HG02938 (cell line): ENCODE data around the gene MAT2A.
"Not testable (repeated sequence)": the region's sequence is repeated elsewhere in the genome, so short reads cannot be mapped to it uniquely, and the experiment has no call there.

Experiments
- ATAC-seq: cut with Tn5 transposase; IDR thresholded peaks from one replicate; pipeline ENCODE4 v1.9.1; 2021; ENCODE audit warnings: mild to moderate bottlenecking, moderate library complexity; ENCODE audit not compliant: unreplicated experiment

The MAT2A gene

DNA sequence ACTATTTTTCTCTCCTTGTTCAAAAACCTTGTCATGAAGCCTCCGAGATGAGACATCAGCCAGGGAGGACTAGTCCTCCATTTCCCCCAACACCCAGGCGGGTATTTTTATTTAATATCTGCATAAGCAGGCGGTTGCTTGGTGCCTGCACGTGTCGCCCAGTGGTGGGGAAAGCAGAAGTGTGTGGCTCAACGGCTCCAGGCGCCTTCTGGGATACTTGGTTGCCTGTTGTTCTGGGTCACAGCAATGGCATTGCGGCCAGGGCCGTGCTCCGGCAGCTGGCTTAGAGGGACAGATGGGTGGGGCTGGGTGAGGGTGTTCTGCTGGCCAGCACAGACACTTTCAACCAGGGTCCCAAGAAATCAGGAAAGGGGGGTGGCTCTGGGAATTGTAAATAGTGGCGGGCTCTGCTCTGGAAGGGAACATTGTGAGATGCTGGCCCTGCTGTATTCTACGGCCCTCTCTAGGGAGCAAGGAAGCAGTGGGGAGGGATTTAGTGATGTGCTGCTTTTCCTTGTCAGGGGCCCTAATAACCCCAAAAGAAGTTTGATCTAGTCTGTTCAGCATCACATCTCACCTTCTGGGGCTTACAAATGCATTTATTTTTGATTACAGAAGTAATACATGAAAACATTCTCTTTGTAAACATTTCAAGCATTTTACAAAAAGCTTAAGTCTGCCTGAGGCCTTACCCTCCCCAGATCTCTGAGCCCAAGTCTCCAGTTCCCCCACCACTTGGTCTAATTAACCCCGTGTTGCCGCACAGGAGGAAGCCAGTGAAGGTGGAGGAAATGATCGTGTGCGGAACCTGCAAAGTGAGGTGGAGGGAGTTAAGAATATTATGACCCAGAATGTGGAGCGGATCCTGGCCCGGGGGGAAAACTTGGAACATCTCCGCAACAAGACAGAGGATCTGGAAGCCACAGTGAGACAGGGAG, 39.5 kb downstream of the MAT2A start:
- ATAC-seq = peak; percentile 44

GRCh38 chr2:85579266-85579935, 40.4 kb downstream of the MAT2A start:
- no peak for ATAC-seq

GRCh38 chr2:85580206-85580605, 41.2 kb downstream of the MAT2A start:
- no peak for ATAC-seq

DNA sequence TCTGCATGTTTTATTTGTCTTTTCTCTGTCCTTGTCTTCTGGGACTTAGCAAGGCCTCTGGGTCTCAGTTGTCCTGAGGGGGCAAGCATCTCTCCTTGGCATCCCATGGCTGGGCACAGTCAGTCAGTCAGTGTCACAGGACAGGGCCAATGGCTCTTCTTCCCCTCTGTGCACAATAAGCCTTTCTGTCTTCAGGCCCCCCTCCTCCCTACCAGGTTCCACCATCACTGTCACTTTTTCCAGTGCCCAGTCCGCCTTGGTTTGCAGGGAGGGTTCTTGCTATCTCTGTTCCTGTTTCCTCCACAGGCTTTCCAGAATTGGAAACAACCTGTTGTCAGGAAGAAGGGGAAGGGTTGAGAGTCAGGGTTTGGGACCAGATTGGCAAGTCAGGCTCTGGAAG, 43.5 kb downstream of the MAT2A start:
- no peak for ATAC-seq

- ATAC-seq = peak; percentile 50
These were observed 44.8 kb downstream of the MAT2A start for GRCh38 chr2:85583667-85584353.

DNA sequence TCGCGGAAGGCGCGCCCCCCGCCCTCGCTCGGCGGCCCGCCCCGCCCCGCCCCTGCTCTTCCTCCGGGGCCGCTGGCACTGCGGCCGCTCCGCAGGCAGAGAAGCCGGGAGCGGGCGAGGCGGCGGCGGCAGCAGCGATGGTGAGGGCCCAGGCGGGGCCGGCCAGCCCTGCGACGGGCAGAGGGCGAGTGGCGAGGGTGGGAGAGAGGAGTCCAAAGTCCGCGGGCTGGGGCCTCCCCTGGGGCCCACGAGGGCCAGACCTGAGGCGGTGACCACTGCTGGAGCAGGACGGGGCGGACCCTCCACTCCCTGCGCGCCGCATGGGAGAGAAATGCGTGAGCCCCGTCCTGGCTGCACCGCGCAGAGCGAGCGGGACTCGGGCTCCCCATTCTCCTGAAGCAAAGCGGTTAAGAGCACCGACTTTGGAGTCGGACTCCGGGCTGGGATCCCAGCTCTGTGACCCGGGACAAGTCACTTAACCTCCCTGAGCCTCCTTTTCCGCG, 45.4 kb downstream of the MAT2A start, which contains the start of gene VAMP5:
VAMP5 (plus strand) TSS at position 78 of the 503 bp plus-strand sequence; CDS start at position 138, 60 bp downstream.
- ATAC-seq = peak; percentile 10

- peak; percentile 48 for ATAC-seq
These were observed 46.2 kb downstream of the MAT2A start for GRCh38 chr2:85584857-85585780.

DNA sequence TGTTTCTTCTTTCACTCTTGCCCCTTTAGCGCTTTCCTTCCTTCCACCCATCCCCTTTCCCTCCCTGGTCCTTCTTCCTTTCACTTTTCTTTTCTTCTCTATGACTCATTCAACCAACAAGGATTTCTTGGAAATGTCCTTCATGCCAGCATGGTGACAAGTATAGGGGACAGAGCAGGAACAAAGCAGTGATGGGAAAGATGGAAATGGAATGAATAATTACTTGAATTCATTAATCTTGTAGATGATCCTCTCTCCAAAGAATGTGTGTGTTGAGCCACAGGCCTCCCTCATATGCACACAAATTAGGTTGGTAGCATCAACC, 46.8 kb downstream of the MAT2A start:
- no peak for ATAC-seq

GRCh38 chr2:85588236-85588635, 49.3 kb downstream of the MAT2A start:
- ATAC-seq = no peak

GRCh38 chr2:85588645-85589044, 49.7 kb downstream of the MAT2A start:
- no peak for ATAC-seq

- ATAC-seq = no peak
These were observed 50.2 kb downstream of the MAT2A start for GRCh38 chr2:85589181-85589580.

DNA sequence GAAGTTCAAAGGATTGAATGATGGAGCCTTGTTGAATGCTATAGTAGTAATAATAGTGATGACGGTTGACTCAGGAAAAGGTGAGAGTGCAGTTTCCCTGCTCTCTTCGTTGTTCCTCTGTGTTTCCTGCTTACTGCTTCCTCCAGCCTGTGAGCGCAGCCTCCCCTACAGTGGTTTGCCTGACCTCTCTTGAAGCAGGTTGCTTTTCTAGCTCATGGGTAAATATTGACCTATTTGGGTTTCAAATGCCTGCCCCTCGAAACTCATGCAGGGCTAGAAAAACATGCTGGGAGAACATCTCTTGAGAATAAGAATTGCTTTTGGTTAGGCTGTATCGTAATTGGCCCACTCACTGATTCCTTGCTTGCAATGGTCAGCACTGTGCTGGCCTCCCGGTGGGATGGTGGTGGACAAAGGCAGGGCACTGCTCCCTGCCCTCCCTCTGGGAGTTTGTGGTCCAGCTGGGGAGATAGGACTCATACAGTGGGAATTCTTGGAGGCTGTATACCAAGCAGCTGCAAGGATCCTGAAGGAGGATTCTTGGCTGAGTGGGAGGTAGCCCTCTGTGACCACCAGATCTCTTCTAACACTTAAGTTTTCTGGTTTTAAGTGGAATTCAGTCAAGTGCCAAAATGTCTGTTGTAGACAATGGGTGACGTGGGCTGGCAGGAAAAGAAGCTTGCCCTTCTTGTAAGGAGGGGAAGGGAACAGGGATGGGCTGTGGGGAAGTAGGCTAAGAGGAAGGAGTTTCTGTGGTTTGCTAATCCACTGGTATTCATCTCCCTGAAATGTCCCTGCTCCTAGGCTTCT, 51.2 kb downstream of the MAT2A start:
- ATAC-seq = no peak

- no peak for ATAC-seq
These were observed 52.0 kb downstream of the MAT2A start for GRCh38 chr2:85590950-85591349.

GRCh38 chr2:85591563-85591962, 52.6 kb downstream of the MAT2A start:
- ATAC-seq = no peak

DNA sequence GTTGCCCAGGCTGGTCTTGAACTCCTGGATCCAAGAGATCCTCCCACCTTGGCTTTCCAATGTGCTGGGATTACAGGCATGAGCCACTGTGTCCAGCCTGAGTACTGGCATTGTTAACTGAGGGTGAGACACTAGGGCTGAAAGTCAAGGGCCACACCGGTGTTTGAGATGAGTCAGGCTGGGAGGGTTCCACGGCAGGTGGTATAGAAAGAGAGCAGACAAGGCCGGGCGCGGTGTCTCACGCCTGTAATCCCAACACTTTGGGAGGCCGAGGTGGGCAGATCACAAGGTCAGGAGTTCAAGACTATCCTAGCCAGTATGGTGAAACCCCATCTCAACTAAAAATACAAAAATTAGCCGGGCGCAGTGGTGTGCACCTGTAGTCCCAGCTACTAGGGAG, 53.3 kb downstream of the MAT2A start:
- ATAC-seq = not testable (repeated sequence)

DNA sequence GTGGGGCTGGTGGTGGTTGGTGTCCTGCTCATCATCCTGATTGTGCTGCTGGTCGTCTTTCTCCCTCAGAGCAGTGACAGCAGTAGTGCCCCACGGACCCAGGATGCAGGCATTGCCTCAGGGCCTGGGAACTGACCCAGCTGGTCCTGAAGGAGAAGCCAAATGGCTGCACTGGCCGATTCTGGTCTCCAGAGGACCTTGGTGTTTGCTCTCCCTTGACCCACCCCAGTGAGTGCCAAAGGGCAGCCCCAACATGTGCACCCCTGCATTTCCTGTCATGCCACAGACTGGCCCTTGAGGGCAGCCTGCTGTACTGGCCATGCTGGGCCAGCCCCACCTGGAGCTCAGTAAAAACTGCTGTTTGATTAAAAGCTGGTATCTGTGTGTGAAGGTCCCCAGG, 54.1 kb downstream of the MAT2A start:
- ATAC-seq = no peak
